HL-60 (cell line): Measurements from ENCODE around the gene RB1.

Source experiments
- DNase-seq, 2 experiments: peaks; one replicate each; pipeline ENCODE4 v3.0.0-alpha.2; 2010 to 2020; ENCODE audit warnings: low read depth in 1 of 2, low spot score in 1 of 2
- H3K27ac ChIP-seq: fragments of 250-450 bp; sonication (Bioruptor Pico); replicated peaks from 2 replicates; pipeline ENCODE4 v1.5.1; 2020; ENCODE audit warnings: mild to moderate bottlenecking, moderate library complexity
- H3K27me3 ChIP-seq: fragments of 250-450 bp; sonication (Bioruptor Pico); 2 replicates; pipeline ENCODE4 v1.5.1; 2021; ENCODE audit warnings: mild to moderate bottlenecking, moderate library complexity; ENCODE audit not compliant: insufficient read depth, poor library complexity, severe bottlenecking
- H3K4me3 ChIP-seq: replicated peaks from 2 replicates; pipeline ENCODE4 v1.5.1; 2011; ENCODE audit warnings: mild to moderate bottlenecking, control low read depth, low read length; ENCODE audit not compliant: insufficient read depth
- CTCF ChIP-seq: IDR thresholded peaks from one replicate; pipeline ENCODE4 v1.5.1; 2011; ENCODE audit warnings: low read length, control low read depth, inconsistent platforms; ENCODE audit not compliant: insufficient read depth
- GABPA ChIP-seq: IDR thresholded peaks from 2 replicates; pipeline ENCODE4 v1.6.1; 2012; ENCODE audit warnings: low read depth
- POLR2AphosphoS5 ChIP-seq: IDR thresholded peaks from 2 replicates; pipeline ENCODE4 v1.6.1; 2012; ENCODE audit warnings: low read depth
- REST ChIP-seq: IDR thresholded peaks from 2 replicates; pipeline ENCODE4 v1.6.1; 2012; ENCODE audit warnings: low read depth; ENCODE audit not compliant: insufficient replicate concordance
- SPI1 ChIP-seq: IDR thresholded peaks from 2 replicates; pipeline ENCODE4 v1.6.1; 2012; ENCODE audit warnings: low read depth, mild to moderate bottlenecking, borderline replicate concordance

RB1 gene

GRCh38 chr13:48500652-48501197, 197.2 kb downstream of the RB1 start:
- peak; percentile 87 to 94 for DNase-seq
- Histone ChIP-seq H3K4me3 (no peak overlapping the region), H3K27me3 (no peaks in the 10 kb centered on the region), H3K27ac (peak overlapping the region; percentile 26)
- TF ChIP-seq POLR2AphosphoS5 (peak; percentile 26; the same call in 1 of the 2 replicates), SPI1 (peak; percentile 65; the same call in 1 of the 2 replicates), GABPA (no peak)

- H3K27me3 ChIP-seq, result no peaks in the 10 kb centered on the region
- no peak overlapping the region for H3K27ac ChIP-seq
- TF ChIP-seq GABPA, result no peak
- TF ChIP-seq CTCF, result no peak
- no peak for TF ChIP-seq SPI1
- TF ChIP-seq POLR2AphosphoS5, result no peak
- TF ChIP-seq REST, result no peak
- no peak overlapping the region for H3K4me3 ChIP-seq
- no peak for DNase-seq
Measured at GRCh38 chr13:48501705-48502104, 198.2 kb downstream of the RB1 start.

- no peak overlapping the region for H3K4me3 ChIP-seq
- H3K27me3 ChIP-seq, result no peaks in the 10 kb centered on the region
- TF ChIP-seq SPI1 (no peak), REST (no peak), POLR2AphosphoS5 (no peak)
- no peak for DNase-seq
- no peak overlapping the region for H3K27ac ChIP-seq
Measured at GRCh38 chr13:48502601-48503319, 199.2 kb downstream of the RB1 start.

- TF ChIP-seq SPI1, result no peak
- no peak for TF ChIP-seq CTCF
- no peak for TF ChIP-seq GABPA
Measured at GRCh38 chr13:48504606-48505005, 201.1 kb downstream of the RB1 start.

GRCh38 chr13:48505012-48505411, 201.5 kb downstream of the RB1 start:
- Histone ChIP-seq H3K27ac (peak overlapping the region; percentile 36), H3K27me3 (no peaks in the 10 kb centered on the region), H3K4me3 (no peak overlapping the region)
- TF ChIP-seq POLR2AphosphoS5 (no peak), GABPA (no peak), REST (no peak), CTCF (no peak), SPI1 (no peak)
- peak in 1 of 2 experiments; percentile 38 for DNase-seq

More at GRCh38 chr13:48504606-48505005, 201.1 kb downstream of the RB1 start:
- DNase-seq, result no peak
- no peak overlapping the region for H3K4me3 ChIP-seq
- no peak overlapping the region for H3K27ac ChIP-seq
- H3K27me3 ChIP-seq, result no peaks in the 10 kb centered on the region
